GM12878 (cell line): ENCODE results near the gene CCNL1.

Source experiments
- ESRRA ChIP-seq: IDR thresholded peaks from 2 replicates; pipeline ENCODE4 v1.6.1; 2012; ENCODE audit warnings: mild to moderate bottlenecking, low read length, improper control_type of control experiment
- JUNB ChIP-seq: IDR thresholded peaks from 2 replicates; pipeline ENCODE4 v1.6.1; 2016; ENCODE audit warnings: antibody characterized with exemption, mild to moderate bottlenecking
- JUND ChIP-seq: IDR thresholded peaks from 2 replicates; pipeline ENCODE4 v1.6.1; 2012; ENCODE audit warnings: low read depth, mild to moderate bottlenecking, low read length, improper control_type of control experiment, moderate library complexity
- KDM1A ChIP-seq: fragments of 200-600 bp; sonication (generic); IDR thresholded peaks from 2 replicates; pipeline ENCODE4 v1.6.1; 2016; ENCODE audit warnings: borderline replicate concordance
- MYC ChIP-seq: IDR thresholded peaks from 2 replicates; pipeline ENCODE4 v1.6.1; 2011; ENCODE audit warnings: mild to moderate bottlenecking, low read length, moderate library complexity, inconsistent platforms; ENCODE audit not compliant: insufficient read depth, insufficient replicate concordance, insufficient read length, severe bottlenecking
- POLR2A ChIP-seq: IDR thresholded peaks from 2 replicates; pipeline ENCODE4 v1.6.1; 2011; ENCODE audit warnings: low read depth, mild to moderate bottlenecking, low read length
- POLR2AphosphoS5 ChIP-seq: IDR thresholded peaks from 2 replicates; pipeline ENCODE4 v1.6.1; 2011; ENCODE audit warnings: mild to moderate bottlenecking, low read length, inconsistent platforms
- SIX5 ChIP-seq: IDR thresholded peaks from 2 replicates; pipeline ENCODE4 v1.6.1; 2011; ENCODE audit warnings: mild to moderate bottlenecking, low read depth, low read length, moderate library complexity; ENCODE audit not compliant: severe bottlenecking
- TCF12 ChIP-seq: IDR thresholded peaks from 2 replicates; pipeline ENCODE4 v1.6.1; 2011; ENCODE audit warnings: low read depth, mild to moderate bottlenecking, low read length
- ZNF274 ChIP-seq: IDR thresholded peaks from one replicate; pipeline ENCODE4 v1.8.0; 2011; ENCODE audit not compliant: insufficient read length, insufficient read depth
- TF ChIP-seq, protein P1 (sequence below): fragments of 150-350 bp; IDR thresholded peaks from 2 replicates; pipeline ENCODE4 v1.6.1; 2016; ENCODE audit warnings: low read depth, low read length
- TF ChIP-seq, protein P2 (sequence below), 3 experiments: IDR thresholded peaks in 2 of 3; conservative IDR thresholded peaks in 1 of 3; 2 replicates each; pipeline ENCODE4 v1.5.1; 2011; ENCODE audit warnings: low read depth in 3 of 3, low read length in 3 of 3, mild to moderate bottlenecking in 3 of 3, control low read depth in 2 of 3, moderate library complexity in 2 of 3, inconsistent platforms in 1 of 3, mixed read lengths in 1 of 3; ENCODE audit not compliant: control insufficient read depth in 2 of 3, insufficient read depth in 1 of 3; ENCODE audit errors: extremely low read depth in 1 of 3

DNA sequence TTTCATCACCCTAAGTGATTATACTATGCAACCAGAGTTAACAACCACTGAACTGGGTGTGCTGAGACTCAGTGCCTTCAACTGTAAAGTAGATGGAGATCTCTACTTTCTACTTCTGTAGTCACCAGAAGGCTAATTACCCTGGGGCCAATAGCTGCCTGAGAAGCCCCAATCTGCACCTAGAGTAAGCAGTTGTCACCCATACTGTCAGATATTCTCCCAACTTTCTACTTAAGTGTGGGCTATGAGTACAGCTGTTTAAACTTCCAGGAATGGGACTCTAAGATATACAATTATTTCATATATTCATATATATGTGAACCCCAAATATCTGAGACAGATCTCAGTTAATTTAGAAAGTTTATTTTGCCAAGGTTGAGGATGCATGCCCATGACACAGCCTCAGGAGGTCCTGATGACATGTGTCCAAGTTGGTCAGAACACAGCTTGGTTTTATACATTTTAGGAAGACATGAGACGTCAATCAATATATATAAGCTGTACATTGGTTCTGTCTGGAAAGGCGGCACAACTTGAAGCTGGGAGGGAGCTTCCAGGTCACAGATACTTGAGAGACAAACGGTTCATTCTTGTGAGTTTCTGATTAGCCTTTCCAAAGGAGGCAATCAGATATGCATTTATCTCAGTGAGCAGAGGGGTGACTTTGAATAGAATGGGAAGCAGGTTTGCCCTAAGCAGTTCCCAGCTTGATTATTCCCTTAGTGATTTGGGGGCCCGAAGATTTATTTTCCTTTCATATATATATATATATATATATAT, 41.9 kb downstream of the CCNL1 start:
- no peak for TF ChIP-seq TCF12
- no peak for TF ChIP-seq POLR2AphosphoS5
- TF ChIP-seq MYC = no peak
- TF ChIP-seq, protein P1, sequence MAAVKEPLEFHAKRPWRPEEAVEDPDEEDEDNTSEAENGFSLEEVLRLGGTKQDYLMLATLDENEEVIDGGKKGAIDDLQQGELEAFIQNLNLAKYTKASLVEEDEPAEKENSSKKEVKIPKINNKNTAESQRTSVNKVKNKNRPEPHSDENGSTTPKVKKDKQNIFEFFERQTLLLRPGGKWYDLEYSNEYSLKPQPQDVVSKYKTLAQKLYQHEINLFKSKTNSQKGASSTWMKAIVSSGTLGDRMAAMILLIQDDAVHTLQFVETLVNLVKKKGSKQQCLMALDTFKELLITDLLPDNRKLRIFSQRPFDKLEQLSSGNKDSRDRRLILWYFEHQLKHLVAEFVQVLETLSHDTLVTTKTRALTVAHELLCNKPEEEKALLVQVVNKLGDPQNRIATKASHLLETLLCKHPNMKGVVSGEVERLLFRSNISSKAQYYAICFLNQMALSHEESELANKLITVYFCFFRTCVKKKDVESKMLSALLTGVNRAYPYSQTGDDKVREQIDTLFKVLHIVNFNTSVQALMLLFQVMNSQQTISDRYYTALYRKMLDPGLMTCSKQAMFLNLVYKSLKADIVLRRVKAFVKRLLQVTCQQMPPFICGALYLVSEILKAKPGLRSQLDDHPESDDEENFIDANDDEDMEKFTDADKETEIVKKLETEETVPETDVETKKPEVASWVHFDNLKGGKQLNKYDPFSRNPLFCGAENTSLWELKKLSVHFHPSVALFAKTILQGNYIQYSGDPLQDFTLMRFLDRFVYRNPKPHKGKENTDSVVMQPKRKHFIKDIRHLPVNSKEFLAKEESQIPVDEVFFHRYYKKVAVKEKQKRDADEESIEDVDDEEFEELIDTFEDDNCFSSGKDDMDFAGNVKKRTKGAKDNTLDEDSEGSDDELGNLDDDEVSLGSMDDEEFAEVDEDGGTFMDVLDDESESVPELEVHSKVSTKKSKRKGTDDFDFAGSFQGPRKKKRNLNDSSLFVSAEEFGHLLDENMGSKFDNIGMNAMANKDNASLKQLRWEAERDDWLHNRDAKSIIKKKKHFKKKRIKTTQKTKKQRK = no peak
- TF ChIP-seq JUNB = no peak
- no peak for TF ChIP-seq ESRRA
- no peak for TF ChIP-seq POLR2A
- TF ChIP-seq SIX5 = no peak
- TF ChIP-seq KDM1A = no peak
- TF ChIP-seq, protein P2, sequence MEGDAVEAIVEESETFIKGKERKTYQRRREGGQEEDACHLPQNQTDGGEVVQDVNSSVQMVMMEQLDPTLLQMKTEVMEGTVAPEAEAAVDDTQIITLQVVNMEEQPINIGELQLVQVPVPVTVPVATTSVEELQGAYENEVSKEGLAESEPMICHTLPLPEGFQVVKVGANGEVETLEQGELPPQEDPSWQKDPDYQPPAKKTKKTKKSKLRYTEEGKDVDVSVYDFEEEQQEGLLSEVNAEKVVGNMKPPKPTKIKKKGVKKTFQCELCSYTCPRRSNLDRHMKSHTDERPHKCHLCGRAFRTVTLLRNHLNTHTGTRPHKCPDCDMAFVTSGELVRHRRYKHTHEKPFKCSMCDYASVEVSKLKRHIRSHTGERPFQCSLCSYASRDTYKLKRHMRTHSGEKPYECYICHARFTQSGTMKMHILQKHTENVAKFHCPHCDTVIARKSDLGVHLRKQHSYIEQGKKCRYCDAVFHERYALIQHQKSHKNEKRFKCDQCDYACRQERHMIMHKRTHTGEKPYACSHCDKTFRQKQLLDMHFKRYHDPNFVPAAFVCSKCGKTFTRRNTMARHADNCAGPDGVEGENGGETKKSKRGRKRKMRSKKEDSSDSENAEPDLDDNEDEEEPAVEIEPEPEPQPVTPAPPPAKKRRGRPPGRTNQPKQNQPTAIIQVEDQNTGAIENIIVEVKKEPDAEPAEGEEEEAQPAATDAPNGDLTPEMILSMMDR (IDR thresholded peaks at IDR 0.05 in 2 of 3, conservative IDR thresholded peaks at IDR 0.05 in 1 of 3; ENCODE audit: control insufficient read depth in 2 of 3, extremely low read depth in 1 of 3, insufficient read depth in 1 of 3, low read depth in 3 of 3, low read length in 3 of 3) = no peak
- no peak for TF ChIP-seq JUND
- TF ChIP-seq ZNF274 = no peak
